T-helper 9 cell (primary cell): ENCODE measurements around the gene ASAP2.

Source experiments
- DNase-seq: peaks from one replicate; pipeline ENCODE4 v3.0.0-alpha.2; 2020

Gene ASAP2

DNA sequence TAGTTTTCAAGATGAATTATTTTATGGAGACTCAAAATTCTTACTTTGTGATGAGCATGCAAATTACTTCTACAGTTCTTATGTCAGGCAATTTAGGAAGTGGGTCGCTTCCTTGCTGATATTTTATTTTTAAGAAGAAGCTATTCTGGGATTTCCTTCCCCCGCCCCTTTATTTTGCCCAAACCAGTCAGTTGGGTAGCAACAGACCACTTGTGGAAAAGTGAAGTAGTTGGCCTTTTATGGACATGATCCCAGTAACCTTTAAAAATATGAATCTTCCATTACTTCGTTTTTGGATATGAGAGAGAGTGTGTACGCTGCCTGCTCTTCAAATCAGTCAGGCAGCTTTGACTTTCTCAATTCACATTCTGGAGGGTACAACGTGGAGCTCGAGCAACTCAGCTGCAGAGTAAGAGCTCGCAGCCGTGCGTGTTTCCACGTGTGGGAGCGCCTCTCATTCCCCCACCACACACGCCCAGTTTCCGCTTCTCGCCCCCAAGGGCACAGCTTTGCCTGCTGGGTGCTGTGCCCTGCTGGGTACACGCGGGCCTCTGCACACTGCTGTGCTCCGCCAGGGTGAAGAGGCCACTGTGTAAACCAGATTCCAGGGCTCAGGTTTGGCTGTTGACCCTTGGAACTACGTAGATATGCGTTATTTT is 124.1 kb downstream of the ASAP2 start:
- DNase-seq = no peak

DNA sequence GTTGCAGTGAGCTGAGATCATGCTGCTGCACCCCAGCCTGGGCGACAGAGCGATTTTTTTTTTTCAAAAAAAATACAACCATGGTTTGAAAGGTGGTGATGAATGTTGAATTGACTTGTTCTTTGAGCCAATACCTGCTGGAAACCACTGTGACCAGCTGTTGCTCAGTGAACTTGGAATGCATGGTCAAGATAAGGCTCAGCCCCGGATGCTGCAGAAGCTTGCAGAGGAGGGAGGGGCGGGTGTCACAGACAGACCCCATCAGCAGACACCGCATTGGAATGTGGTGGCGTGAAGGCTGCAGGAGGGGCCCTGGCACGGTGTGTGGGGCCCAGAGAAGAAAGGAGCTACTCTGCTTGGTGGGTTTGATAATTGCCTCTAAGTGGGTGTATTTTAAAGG is 125.1 kb downstream of the ASAP2 start:
- DNase-seq = no peak

DNA sequence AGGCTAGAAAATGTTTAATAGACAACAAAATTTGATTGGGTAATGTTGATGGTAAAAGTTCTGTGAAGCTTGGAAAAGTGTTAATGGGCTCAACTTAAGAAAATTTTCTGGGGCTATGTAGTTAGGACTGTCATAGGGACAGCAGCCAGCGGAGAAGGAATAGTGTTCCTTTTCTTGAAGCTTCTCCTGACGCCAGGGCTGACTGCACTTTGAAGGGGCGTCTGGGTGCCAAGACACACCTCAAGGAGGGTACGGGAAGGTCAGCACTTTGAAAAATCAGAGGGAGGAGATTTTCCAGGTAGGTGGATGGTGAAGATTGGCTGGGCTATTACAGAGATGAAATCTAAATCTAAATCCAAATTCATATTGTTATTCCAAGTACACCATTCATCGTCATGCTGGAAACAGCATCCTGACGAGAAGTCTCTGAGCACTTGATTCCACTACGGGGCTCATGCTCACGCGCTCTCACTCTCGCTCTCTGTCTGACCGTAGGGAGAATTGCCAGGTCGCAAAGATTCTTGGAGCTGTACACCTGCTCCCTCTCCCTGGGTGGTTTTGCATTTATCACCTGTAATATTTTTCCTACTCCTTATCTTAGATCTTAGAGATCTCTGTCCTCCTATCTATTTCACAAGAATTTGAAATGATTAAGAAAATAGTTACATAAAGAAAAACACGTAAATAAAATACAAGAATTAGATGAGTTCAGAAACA is 125.7 kb downstream of the ASAP2 start:
- DNase-seq = no peak

DNA sequence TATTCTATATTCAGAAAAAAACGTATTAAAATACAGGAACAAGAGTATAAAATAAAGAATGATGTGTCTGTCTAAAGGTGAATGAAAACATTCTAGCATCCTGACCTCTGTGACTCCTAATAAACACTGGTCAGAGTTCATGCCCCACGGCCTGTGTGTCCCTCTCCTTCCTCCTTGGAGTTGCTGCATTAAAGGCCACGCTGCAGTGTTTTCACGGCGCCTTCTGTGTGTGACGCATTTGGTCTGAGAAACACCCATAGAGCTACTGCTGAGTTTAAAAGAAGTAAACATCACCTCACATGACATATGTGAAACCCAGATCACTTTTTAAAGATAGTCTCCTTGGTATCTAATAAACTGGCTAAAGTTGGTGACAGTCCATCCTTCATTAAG is 126.2 kb downstream of the ASAP2 start:
- no peak for DNase-seq

DNA sequence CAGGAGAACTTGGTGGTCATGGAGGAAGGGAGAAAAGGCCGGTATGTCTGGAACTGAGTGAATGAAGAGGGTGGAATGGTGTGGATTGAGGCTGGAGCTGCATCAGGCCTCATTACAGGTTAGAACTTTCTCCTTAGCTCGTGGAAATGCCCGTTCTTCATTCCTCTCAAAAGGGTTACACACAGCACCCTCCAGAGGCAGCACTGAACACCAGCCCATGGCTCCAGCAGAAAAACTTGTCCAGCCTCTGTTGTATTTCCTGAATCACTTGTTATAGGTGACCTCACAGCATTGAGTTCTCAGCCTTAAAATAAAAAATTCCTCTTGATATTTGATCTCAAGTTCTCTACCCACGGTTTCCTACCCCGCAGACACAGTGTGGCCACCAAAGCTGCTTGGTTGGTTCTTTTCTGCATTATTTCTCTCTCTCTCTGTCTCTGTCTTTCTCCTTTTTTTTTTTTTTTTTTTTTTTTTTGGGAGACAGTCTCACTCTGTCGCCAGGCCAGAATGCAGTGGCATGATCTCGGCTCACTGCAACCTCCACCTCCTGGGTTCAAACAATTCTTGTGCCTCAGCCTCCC is 127.1 kb downstream of the ASAP2 start:
- no peak for DNase-seq

DNA sequence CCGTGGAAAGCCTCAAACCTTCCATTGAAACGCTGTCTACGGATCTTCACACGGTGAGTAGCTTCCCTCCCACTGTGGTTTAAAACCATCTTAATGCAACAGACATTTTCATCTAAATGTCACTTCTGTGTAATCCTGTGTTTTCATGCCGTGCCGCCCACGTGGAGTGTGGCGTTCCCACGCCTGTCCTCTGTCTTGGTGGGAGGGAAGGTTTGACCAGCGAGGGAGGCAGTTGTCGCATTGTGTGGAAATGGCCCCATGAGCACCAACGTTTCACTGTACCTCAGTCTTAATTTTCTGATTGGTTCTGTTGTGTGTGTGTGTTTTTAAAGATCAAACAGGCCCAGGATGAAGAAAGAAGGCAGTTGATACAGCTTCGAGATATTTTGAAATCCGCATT is 128.1 kb downstream of the ASAP2 start:
- DNase-seq = no peak

DNA sequence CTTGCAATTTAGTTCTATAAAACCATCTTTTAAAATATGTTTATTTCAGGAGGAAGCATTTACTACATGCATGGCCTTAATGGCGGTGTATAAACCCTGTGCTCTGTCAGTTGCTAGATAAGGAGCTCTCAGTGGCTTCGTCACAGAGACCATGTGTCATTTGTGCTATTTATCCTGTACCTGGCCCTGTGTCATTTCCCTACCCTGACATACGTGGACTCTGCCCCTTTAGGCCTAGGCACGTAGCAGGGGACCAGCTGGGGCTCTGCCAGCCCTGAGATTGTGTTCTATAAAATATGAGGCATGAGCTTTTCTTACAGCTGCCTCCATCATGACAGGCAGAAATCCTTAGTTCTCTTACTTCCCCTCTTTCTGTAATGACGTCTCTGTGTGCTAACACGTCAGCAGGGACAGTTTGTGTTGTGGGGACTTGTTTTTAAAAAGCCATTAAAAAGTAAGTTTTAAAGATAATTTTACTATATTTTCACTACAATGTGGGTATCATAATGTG is 128.8 kb downstream of the ASAP2 start:
- DNase-seq = no peak

DNA sequence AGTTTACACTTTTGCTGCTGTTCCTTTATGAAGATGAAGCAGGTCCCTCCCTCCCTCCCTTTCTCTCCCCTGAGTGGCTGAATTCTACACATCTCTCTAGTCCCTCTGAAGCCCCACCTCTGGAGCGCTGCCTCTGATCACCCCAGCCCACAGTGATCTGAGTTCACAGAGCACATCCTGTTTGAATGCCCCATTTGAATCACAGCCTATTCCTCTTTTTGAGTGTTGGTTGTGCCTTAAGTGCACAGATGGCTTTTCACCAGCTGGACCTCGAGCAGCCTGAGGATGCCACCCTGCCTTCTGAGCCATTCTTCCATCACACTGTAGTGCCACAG is 129.6 kb downstream of the ASAP2 start:
- DNase-seq = no peak

DNA sequence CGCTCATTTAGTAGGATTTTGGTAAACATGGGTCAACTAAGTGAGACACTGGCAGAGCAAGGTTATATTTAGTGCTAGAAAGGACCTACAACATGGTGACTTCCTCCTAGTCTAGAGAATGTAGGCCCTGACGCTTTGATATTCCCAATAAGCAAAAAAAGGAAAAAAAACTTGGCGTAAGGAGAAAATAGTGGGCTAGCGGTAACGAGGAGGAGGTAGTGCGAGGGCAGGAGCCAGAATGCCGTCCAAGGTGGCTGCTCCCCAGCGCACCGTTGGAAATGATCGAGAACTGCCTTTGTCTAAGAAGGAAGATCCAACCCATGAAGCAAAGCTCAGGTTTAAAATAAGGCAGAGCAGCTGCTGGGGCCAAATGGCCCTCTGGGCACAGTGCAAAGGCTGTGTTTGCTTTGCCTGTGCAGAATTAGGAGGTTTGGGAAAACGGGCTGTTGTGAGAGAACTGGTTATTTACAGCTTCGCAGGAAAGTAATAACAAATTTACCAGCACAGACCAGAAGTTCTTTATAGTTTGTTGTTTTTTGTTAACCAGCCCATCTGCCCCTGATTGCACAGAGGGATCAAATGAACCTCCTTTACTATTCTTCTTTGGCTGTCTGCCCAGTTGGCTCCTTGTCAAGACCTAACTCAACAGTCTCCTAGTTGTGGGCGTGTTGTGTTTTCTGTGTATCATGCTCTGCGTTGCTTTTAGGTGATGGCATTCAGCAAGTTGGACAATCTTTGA is 130.1 kb downstream of the ASAP2 start:
- DNase-seq = no peak

DNA sequence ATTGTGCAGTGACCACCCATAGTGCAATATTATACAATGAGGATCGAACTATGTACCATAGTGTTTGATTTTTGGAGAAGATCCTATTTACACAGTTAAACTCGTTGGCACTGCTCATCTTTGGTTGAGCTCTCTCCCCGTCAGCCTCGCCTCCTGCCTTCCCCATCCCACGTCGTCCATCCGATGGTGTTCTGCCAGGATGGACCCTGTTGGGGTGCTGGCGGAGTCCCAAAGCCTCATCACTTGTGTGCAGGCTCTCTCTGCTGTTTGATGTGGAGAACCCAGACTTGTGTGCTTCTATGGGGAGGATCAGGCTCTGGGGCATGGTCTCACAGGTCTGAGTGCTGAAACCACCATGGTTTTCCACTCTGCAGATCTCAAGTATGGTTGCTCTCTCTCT is 131.3 kb downstream of the ASAP2 start:
- DNase-seq = no peak

DNA sequence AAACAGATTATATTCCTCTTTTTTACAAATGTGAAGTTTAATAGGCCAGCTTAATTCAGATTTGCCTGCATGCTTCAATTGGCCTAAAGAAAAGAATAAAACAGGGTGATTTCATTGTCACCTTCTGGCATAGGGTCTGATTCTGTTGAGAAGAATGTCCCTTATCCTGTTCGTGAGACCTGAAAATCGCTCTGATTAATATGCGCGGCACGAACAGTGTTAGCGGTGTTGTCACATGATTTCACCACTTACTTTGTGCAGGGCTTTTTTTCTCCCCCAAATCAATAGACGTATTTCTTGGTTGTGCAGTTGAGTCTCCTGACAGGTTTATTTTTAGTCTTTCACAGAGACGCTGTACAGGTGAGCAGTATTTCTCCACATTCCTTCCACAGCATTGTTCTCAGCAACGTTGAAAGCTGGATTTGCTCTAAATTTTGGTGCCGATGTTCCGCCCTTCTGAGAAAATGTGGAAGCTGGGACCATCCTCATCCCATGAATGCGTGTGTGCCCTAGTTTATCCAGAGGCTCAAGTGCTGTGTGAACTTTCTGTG is 134.8 kb downstream of the ASAP2 start:
- no peak for DNase-seq

DNA sequence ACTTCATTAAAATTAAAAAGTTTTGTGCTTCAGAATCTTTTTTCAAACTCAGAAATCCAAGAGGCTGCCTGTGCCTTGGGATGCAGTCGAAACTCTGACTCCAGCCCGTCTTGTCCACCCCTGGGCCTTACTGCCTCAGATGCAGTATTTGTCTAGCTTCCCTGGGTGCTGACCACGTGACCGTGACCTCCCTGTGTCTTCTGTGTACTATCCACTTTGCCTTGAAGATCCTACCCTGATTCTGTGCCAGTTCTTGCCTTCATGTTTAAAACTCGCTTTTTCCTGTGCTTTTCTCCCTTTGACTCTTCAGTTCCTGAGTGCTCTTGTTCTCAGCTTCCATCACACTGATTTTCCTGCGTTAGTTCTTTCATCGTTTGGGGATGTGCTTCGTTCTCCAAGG is 136.0 kb downstream of the ASAP2 start:
- no peak for DNase-seq

DNA sequence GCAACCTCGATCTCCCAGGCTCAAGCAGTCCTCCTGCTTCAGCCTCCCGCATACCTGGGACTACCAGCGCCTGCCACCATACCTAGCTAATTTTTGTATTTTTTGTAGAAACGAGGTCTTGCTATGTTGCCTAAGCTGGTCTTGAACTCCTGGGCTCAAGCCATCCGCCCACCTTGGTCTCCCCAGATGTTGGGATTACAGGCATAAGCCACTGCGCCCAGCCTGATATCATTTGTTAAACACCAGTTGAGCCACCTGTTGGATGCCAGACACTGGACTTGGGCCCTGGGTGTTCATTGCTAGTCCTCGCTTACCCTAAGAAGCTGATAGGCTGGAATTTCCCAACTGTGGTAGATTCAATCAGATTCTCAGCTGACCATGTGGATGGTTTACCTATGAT is 136.9 kb downstream of the ASAP2 start:
- DNase-seq = no peak

DNA sequence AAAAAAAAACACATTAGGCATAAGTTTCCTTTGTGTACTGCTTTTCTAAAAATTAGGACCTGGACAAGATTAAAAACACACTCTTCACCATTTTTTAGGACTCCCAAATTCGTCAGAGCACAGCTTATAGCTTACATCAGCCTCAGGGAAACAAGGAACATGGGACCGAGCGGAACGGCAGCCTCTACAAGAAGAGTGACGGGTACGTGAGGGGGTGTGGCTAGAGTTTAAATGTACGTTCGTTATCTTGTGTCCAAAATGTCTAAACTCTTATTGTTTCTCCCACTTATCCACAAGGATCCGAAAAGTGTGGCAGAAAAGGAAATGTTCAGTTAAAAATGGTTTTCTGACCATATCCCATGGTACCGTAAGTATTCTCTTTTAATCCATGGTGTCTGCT is 137.8 kb downstream of the ASAP2 start:
- DNase-seq = no peak

DNA sequence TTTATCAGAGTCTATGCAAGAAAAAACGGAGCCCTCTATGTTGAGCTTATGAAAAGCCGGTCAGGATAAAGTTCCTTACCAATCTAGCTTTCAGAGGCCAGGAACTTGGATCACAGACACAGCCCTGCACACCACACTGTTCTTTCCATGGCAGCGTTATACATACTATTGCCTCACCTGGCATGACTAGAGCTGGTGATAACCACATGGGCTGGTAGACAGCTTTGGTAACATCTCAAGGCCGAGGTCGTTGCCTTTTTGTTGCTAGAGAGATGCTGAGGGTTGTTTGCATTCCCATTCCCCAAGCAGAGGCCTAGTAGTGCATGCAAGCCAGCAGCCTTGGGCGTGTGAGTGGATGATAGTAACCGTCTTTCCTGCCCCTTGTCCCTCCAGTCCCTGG is 138.7 kb downstream of the ASAP2 start:
- no peak for DNase-seq

DNA sequence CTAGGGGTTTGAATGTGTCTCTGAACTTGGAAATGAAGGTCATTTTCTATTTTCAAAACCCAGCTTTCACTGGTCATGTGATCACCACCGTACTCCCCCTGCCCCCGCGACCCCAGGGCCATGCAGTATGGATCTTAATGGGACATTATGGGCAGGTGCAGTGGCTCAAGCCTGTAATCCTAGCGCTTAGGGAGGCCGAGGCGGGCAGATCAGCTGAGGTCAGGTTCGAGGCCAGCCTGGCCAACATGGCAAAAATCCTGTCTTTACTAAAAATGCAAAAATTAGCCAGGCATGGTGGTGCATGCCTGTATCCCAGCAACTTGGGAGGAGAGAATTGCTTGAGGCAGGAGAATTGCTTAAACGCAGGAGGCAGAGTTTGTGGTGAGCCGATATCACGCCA is 139.4 kb downstream of the ASAP2 start:
- DNase-seq = no peak

DNA sequence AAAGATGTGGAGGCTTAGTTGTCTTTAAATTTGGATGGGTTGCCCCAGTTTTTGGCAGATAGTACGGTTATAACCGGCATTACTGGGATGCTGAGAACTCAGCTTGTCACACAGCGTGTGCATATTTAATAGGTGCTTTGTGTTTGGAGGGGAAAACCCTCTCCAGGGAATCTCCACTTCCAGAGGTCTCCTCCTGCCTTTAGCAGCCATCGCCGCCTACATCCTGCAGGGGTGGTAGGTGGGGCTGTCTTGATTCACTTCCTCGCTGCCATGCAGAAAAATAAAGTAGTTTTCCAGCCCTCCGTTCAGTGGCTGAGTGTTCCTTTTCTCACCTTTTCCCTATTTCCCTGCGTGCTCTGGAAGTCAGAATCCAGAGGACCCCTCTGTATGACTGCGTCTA is 140.3 kb downstream of the ASAP2 start:
- DNase-seq = no peak

DNA sequence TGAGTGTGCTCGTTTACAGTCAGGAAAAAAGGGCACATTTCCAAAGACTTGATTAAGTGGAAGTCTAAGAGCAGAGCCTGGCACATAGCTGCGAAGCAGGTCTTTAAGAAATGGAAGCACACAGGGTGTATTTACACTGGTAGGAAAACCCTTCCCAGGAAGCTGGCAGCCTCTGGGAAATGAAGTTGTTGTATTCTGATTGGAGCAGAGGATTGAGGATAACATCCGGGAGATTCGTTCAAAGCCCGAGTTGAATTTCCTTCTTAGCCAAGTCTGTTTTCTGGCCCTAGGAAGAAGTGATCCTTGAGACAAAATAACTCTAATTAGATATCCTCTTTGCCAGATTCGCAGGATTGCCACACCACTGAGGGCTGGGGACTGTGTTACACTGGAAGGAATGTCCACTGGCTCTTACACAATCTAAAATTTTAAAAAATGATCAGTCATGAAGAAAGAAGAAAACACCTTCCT is 140.8 kb downstream of the ASAP2 start:
- DNase-seq = no peak

DNA sequence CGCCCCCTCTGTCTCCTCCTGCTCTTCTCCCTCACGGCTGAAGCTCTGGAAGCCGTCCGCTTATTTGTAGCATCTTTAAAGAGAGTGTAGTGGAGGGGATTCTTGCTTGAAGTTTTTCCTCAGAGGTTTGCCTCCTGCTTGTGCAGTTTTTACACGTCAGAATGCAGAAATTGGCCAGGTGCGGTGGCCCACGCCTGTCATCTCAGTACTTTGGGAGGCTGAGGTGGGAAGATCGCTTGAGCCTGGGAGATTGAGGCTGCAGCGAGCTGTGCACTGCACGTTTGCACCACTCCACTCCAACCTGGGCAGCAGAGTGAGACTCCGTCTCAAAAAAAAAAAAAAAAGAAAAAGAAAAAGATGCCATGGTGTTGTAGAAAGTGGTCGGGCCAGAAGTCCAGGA is 147.7 kb downstream of the ASAP2 start:
- no peak for DNase-seq

DNA sequence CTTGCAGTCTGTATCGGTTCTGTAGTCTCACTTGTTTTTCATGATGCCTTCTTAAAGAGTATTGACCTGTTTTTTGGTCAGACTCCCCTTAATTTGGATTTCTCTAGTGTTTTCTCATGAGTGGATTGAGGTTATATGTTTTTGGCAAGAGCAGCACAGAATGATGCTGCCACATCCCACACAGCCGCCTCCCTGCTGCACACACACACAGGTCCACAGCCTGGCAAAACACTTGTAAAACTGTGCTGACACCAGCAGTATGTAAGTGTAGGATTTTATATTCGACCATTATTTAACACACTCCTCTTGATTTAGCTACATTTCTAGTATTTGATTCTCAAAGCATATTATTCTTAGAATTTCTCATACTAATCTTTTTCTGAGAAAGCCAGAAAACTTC is 148.7 kb downstream of the ASAP2 start:
- no peak for DNase-seq

DNA sequence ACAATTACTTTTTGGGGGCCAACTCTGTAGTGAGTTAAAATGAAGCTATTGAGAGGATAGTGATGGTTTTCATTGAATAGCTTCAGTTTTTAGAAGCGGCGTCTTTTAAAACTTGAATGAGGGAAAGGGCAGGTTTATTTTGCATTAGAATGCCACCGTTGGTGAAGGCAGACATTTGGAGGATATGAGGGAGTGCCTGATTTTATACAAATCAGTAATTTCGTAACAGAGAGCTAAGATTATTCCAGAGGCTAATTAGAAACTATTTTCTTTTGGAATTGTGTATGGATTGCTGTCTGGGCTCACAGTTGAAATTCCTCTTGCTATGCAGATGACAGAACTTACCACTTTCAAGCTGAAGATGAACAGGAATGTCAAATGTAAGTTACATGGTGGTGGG is 149.1 kb downstream of the ASAP2 start:
- DNase-seq = no peak

DNA sequence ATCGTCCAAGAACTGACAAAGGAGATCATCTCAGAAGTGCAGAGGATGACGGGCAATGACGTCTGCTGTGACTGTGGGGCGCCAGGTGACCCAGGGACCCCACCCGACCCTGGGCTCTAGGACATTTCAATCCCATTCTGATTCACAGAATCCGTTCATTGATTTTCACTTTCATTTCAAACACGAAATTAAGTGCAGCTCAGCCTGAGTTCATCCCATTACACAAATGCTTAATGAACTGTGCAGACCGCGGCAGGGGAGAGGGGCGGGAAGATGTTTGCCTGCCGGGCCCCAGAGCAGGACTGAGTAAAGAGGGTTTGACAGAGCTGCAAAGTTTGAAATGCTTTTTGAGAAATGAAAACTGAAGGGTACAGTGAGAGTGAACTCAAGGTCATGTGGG is 149.6 kb downstream of the ASAP2 start:
- no peak for DNase-seq

DNA sequence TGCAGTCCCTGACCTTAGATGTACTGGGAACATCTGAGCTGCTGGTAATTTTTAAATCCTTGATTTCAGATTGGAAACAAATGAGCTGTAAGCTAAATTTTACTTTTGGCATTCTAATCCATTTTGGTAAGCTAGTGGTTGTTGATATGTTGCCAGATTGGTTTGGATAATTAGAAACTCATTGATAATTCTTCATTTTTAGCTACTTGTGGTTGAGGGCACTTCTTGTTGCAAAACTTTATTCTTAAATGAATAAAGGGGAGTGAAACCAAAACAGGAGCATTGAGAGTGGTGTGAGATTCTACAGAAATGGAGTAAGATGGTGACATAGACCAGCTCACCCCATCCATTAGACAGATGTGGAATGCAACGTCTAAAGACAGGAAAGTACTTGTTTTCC is 152.2 kb downstream of the ASAP2 start:
- no peak for DNase-seq
